GM23338 (cell line): ENCODE results near the gene UBASH3B. TPM values are rescaled to one million over a fixed set of nuclear protein-coding genes. Genes with fewer than 3 reads are reported as not detected.
A peak's percentile ranks its signal among the peaks of the same experiment; 100 is the strongest.

ENCODE experiments used
- ATAC-seq: fragments of 200-7000 bp; cut with Tn5 transposase; 3 replicates; pipeline ENCODE4 v1.9.1; 2020
- DNase-seq: peaks from one replicate; pipeline ENCODE4 v3.0.0-alpha.2; 2015; ENCODE audit warnings: low spot score
- H2AFZ ChIP-seq: fragments of 200-600 bp; sonication (generic); 2 replicates; pipeline ENCODE4 v1.8.0; 2016; ENCODE audit warnings: antibody characterized with exemption, mild to moderate bottlenecking, moderate library complexity
- H3F3A ChIP-seq: fragments of 200-600 bp; sonication (generic); replicated peaks from 2 replicates; pipeline ENCODE4 v1.8.0; 2017; ENCODE audit warnings: antibody characterized with exemption, mixed run types, low read depth
- H3K27ac ChIP-seq: fragments of 200-600 bp; sonication (generic); 2 replicates; pipeline ENCODE4 v1.6.1; 2016; ENCODE audit warnings: low read depth
- H3K27me3 ChIP-seq: fragments of 200-600 bp; sonication (generic); 2 replicates; pipeline ENCODE4 v1.8.0; 2016; ENCODE audit warnings: mild to moderate bottlenecking, mixed run types, moderate library complexity; ENCODE audit not compliant: insufficient read depth
- H3K36me3 ChIP-seq: fragments of 200-600 bp; sonication (generic); 2 replicates; pipeline ENCODE4 v1.8.0; 2016; ENCODE audit warnings: mild to moderate bottlenecking; ENCODE audit not compliant: insufficient read depth
- H3K4me1 ChIP-seq: fragments of 200-600 bp; sonication (generic); 2 replicates; pipeline ENCODE4 v1.8.0; 2016; ENCODE audit warnings: mild to moderate bottlenecking, moderate library complexity; ENCODE audit not compliant: insufficient read depth
- H3K4me2 ChIP-seq: fragments of 200-600 bp; sonication (generic); 2 replicates; pipeline ENCODE4 v1.7.1; 2017; ENCODE audit warnings: mixed run types
- H3K4me3 ChIP-seq: fragments of 200-600 bp; sonication (generic); 2 replicates; pipeline ENCODE4 v1.6.1; 2016; ENCODE audit warnings: mixed run types
- H3K79me2 ChIP-seq: fragments of 200-600 bp; sonication (generic); replicated peaks from 2 replicates; pipeline ENCODE4 v1.8.0; 2017; ENCODE audit warnings: mild to moderate bottlenecking; ENCODE audit not compliant: insufficient read depth
- H3K9me2 ChIP-seq: fragments of 200-600 bp; sonication (generic); 2 replicates; pipeline ENCODE4 v1.8.0; 2017; ENCODE audit not compliant: insufficient read depth
- H4K20me1 ChIP-seq: fragments of 200-600 bp; sonication (generic); replicated peaks from 2 replicates; pipeline ENCODE4 v1.8.0; 2017; ENCODE audit warnings: mild to moderate bottlenecking; ENCODE audit not compliant: insufficient read depth
- H3K27ac Mint-ChIP-seq: 2 replicates; pipeline ENCODE4 v1.8.0; 2020; ENCODE audit warnings: inconsistent platforms, mild to moderate bottlenecking, moderate library complexity, mixed read lengths
- H3K27me3 Mint-ChIP-seq: 3 replicates; pipeline ENCODE4 v1.8.0; 2022; ENCODE audit warnings: low read depth, mild to moderate bottlenecking, moderate library complexity, mixed read lengths, inconsistent platforms; ENCODE audit not compliant: insufficient read depth, poor library complexity
- H3K36me3 Mint-ChIP-seq: 3 replicates; pipeline ENCODE4 v1.8.0; 2021; ENCODE audit warnings: low read depth, mild to moderate bottlenecking, inconsistent platforms, moderate library complexity, mixed read lengths
- H3K4me1 Mint-ChIP-seq: 3 replicates; pipeline ENCODE4 v1.8.0; 2020; ENCODE audit warnings: mild to moderate bottlenecking, inconsistent platforms, mixed read lengths
- H3K4me3 Mint-ChIP-seq: 3 replicates; pipeline ENCODE4 v1.8.0; 2021; ENCODE audit warnings: moderate library complexity, mild to moderate bottlenecking, inconsistent platforms, mixed read lengths
- H3K9me3 Mint-ChIP-seq: 3 replicates; pipeline ENCODE4 v1.8.0; 2020; ENCODE audit warnings: moderate library complexity, mild to moderate bottlenecking, inconsistent platforms, mixed read lengths
- CREB1 ChIP-seq: fragments of 250-450 bp; sonication (Bioruptor Pico); IDR thresholded peaks from 2 replicates; pipeline ENCODE4 v1.5.0; 2020; ENCODE audit warnings: low read depth, mild to moderate bottlenecking, moderate library complexity
- EZH2 ChIP-seq: fragments of 200-600 bp; sonication (generic); IDR thresholded peaks from one replicate; pipeline ENCODE4 v1.8.0; 2017; ENCODE audit warnings: antibody characterized with exemption, mild to moderate bottlenecking, low read depth; ENCODE audit not compliant: unreplicated experiment
- NANOG ChIP-seq: IDR thresholded peaks from 2 replicates; pipeline ENCODE4 v1.6.1; 2016; ENCODE audit warnings: antibody characterized with exemption, borderline replicate concordance
- POLR2AphosphoS5 ChIP-seq: IDR thresholded peaks from 2 replicates; pipeline ENCODE4 v1.6.1; 2016; ENCODE audit warnings: antibody characterized with exemption, low read depth
- STAT1 ChIP-seq: IDR thresholded peaks from one replicate; pipeline ENCODE4 v1.6.1; 2016; ENCODE audit warnings: antibody characterized with exemption; ENCODE audit not compliant: unreplicated experiment
- ZNF331 ChIP-seq: fragments of 250-450 bp; sonication (Bioruptor Pico); IDR thresholded peaks from 2 replicates; pipeline ENCODE4 v1.5.0; 2020; ENCODE audit warnings: low read depth, mild to moderate bottlenecking, moderate library complexity
- polyA plus RNA-seq: library from polyadenylated mRNA; unstranded; fragments of >200 nt; fragmentation: Nextera tagmentation; extraction: Ambion mirVana; gene quantifications from 2 replicates; pipeline ENCODE4 v1.2.1, GENCODE V29; 2016
- total RNA-seq: library from RNA; depleted of rRNA; stranded (reverse); fragments of >200 nt; shearing (Covaris generic); gene quantifications from 2 replicates; pipeline ENCODE4 v1.2.3, GENCODE V29; 2014
- TF ChIP-seq, protein P1 (sequence below): fragments of 250-450 bp; sonication (Bioruptor Pico); IDR thresholded peaks from 2 replicates; pipeline ENCODE4 v1.5.0; 2020; ENCODE audit warnings: mild to moderate bottlenecking, moderate library complexity
- TF ChIP-seq, protein P2 (sequence below), 2 experiments: fragments of 200-600 bp in 1 of 2; sonication (generic) in 1 of 2; conservative IDR thresholded peaks; 2 replicates each; pipeline versions ENCODE4 v1.5.1 to v1.6.1; 2016 to 2017; ENCODE audit warnings: antibody characterized with exemption in 2 of 2, low read depth in 2 of 2, mild to moderate bottlenecking in 2 of 2, moderate library complexity in 1 of 2

The UBASH3B gene
- total and polyA plus RNA-seq, 2 experiments from 2014 or later = 2.1 to 12.0 TPM

DNA sequence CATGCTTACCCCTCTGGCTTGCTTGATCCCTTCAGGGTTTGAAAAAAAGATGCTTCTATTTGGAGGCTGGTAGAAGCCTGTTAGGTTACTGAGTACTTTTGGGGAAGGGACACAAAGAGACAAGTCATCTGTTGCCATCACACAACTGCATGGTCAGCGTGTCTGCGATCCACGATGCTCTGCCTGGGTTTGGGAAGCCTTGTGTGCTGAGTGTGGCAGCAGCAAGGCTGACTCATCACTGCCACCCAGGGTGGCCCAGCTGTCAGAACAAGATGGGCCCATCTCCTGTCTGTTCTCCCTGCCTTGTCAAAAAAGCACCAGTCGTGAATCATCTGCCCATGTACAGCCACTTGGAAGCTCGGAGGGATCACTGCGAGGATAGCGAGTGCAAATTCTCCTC, 26.2 kb downstream of the UBASH3B start (continued):
- TF ChIP-seq, protein P1, sequence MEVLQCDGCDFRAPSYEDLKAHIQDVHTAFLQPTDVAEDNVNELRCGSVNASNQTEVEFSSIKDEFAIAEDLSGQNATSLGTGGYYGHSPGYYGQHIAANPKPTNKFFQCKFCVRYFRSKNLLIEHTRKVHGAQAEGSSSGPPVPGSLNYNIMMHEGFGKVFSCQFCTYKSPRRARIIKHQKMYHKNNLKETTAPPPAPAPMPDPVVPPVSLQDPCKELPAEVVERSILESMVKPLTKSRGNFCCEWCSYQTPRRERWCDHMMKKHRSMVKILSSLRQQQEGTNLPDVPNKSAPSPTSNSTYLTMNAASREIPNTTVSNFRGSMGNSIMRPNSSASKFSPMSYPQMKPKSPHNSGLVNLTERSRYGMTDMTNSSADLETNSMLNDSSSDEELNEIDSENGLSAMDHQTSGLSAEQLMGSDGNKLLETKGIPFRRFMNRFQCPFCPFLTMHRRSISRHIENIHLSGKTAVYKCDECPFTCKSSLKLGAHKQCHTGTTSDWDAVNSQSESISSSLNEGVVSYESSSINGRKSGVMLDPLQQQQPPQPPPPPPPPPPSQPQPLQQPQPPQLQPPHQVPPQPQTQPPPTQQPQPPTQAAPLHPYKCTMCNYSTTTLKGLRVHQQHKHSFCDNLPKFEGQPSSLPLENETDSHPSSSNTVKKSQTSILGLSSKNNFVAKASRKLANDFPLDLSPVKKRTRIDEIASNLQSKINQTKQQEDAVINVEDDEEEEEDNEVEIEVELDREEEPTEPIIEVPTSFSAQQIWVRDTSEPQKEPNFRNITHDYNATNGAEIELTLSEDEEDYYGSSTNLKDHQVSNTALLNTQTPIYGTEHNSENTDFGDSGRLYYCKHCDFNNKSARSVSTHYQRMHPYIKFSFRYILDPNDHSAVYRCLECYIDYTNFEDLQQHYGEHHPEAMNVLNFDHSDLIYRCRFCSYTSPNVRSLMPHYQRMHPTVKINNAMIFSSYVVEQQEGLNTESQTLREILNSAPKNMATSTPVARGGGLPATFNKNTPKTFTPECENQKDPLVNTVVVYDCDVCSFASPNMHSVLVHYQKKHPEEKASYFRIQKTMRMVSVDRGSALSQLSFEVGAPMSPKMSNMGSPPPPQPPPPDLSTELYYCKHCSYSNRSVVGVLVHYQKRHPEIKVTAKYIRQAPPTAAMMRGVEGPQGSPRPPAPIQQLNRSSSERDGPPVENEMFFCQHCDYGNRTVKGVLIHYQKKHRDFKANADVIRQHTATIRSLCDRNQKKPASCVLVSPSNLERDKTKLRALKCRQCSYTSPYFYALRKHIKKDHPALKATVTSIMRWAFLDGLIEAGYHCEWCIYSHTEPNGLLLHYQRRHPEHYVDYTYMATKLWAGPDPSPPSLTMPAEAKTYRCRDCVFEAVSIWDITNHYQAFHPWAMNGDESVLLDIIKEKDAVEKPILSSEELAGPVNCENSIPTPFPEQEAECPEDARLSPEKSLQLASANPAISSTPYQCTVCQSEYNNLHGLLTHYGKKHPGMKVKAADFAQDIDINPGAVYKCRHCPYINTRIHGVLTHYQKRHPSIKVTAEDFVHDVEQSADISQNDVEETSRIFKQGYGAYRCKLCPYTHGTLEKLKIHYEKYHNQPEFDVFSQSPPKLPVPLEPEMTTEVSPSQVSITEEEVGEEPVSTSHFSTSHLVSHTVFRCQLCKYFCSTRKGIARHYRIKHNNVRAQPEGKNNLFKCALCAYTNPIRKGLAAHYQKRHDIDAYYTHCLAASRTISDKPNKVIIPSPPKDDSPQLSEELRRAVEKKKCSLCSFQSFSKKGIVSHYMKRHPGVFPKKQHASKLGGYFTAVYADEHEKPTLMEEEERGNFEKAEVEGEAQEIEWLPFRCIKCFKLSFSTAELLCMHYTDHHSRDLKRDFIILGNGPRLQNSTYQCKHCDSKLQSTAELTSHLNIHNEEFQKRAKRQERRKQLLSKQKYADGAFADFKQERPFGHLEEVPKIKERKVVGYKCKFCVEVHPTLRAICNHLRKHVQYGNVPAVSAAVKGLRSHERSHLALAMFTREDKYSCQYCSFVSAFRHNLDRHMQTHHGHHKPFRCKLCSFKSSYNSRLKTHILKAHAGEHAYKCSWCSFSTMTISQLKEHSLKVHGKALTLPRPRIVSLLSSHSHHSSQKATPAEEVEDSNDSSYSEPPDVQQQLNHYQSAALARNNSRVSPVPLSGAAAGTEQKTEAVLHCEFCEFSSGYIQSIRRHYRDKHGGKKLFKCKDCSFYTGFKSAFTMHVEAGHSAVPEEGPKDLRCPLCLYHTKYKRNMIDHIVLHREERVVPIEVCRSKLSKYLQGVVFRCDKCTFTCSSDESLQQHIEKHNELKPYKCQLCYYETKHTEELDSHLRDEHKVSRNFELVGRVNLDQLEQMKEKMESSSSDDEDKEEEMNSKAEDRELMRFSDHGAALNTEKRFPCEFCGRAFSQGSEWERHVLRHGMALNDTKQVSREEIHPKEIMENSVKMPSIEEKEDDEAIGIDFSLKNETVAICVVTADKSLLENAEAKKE (CRISPR knock-in tag) = no peak

GRCh38 chr11:122682464-122682863, 26.9 kb downstream of the UBASH3B start:
- ATAC-seq (peak; percentile 75), DNase-seq (no peak)
- Mint-ChIP-seq H3K9me3 (no peaks in the 10 kb centered on the region), H3K4me1 (peaks cover 6% of the 10 kb centered on the region; the same call in 2 of the 3 replicates), H3K27ac (no peak overlapping the region), H3K36me3 (no peaks in the 10 kb centered on the region), H3K4me3 (no peak overlapping the region), H3K27me3 (no peaks in the 10 kb centered on the region)
- H2AFZ ChIP-seq = no peak overlapping the region
- H3K27me3 ChIP-seq = no peaks in the 10 kb centered on the region
- H4K20me1 ChIP-seq = no peaks in the 10 kb centered on the region
- no peak overlapping the region for H3K4me2 ChIP-seq
- H3K9me2 ChIP-seq = no peaks in the 10 kb centered on the region
- no peak overlapping the region for H3K4me3 ChIP-seq
- H3F3A ChIP-seq = no peaks in the 10 kb centered on the region
- no peak overlapping the region for H3K27ac ChIP-seq
- no peaks in the 10 kb centered on the region for H3K4me1 ChIP-seq
- H3K36me3 ChIP-seq = no peaks in the 10 kb centered on the region
- H3K79me2 ChIP-seq = no peaks in the 10 kb centered on the region; the same call in 1 of the 2 replicates
- TF ChIP-seq NANOG (no peak), ZNF331 (no peak), POLR2AphosphoS5 (no peak), EZH2 (no peak), CREB1 (no peak), STAT1 (no peak)
- TF ChIP-seq, protein P1 (CRISPR knock-in tag) = no peak
- TF ChIP-seq, protein P2, sequence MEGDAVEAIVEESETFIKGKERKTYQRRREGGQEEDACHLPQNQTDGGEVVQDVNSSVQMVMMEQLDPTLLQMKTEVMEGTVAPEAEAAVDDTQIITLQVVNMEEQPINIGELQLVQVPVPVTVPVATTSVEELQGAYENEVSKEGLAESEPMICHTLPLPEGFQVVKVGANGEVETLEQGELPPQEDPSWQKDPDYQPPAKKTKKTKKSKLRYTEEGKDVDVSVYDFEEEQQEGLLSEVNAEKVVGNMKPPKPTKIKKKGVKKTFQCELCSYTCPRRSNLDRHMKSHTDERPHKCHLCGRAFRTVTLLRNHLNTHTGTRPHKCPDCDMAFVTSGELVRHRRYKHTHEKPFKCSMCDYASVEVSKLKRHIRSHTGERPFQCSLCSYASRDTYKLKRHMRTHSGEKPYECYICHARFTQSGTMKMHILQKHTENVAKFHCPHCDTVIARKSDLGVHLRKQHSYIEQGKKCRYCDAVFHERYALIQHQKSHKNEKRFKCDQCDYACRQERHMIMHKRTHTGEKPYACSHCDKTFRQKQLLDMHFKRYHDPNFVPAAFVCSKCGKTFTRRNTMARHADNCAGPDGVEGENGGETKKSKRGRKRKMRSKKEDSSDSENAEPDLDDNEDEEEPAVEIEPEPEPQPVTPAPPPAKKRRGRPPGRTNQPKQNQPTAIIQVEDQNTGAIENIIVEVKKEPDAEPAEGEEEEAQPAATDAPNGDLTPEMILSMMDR (conservative IDR thresholded peaks at IDR 0.05; ENCODE audit: low read depth in 2 of 2) = no peak
